Lung (tissue), 13 donors: Measurements from ENCODE around the gene SPDYC. TPM values are rescaled to one million over a fixed set of nuclear protein-coding genes. Genes with fewer than 3 reads are reported as not detected.

Experiments used
- ATAC-seq: fragments of 200-7000 bp; cut with Tn5 transposase; one replicate; pipeline ENCODE4 v1.9.1; 2020; ENCODE audit warnings: moderate number of reproducible peaks; ENCODE audit not compliant: insufficient read depth, low FRiP score
- DNase-seq, 3 donors: peaks; one replicate each; pipeline ENCODE4 v3.0.0-alpha.2; 2013 to 2017
- H3K27ac ChIP-seq, 2 donors: one replicate each; pipeline ENCODE4 v1.5.1; 2013; ENCODE audit warnings: mild to moderate bottlenecking in 2 of 2, moderate library complexity in 2 of 2, control low read depth in 1 of 2, inconsistent platforms in 1 of 2, low read depth in 1 of 2, low read length in 1 of 2
- H3K27me3 ChIP-seq, 3 donors: one replicate each; pipeline ENCODE4 v1.5.1; 2013; ENCODE audit warnings: low read length in 2 of 3; ENCODE audit not compliant: control insufficient read depth in 3 of 3, insufficient read depth in 3 of 3
- H3K36me3 ChIP-seq, 4 donors: one replicate each; pipeline ENCODE4 v1.5.1; 2013; ENCODE audit warnings: low read length in 4 of 4, mild to moderate bottlenecking in 1 of 4, moderate library complexity in 1 of 4; ENCODE audit not compliant: control insufficient read depth in 4 of 4, insufficient read depth in 4 of 4
- H3K4me1 ChIP-seq, 5 donors: one replicate each; pipeline ENCODE4 v1.5.1; 2013; ENCODE audit warnings: low read length in 5 of 5, mild to moderate bottlenecking in 2 of 5, moderate library complexity in 1 of 5; ENCODE audit not compliant: control insufficient read depth in 5 of 5, insufficient read depth in 5 of 5
- H3K4me3 ChIP-seq: one replicate; pipeline ENCODE4 v1.5.1; 2013; ENCODE audit warnings: mild to moderate bottlenecking, control low read depth, moderate library complexity
- H3K9ac ChIP-seq, 2 donors: one replicate each; pipeline ENCODE4 v1.5.1; 2013; ENCODE audit warnings: low read length in 2 of 2, control low read depth in 1 of 2; ENCODE audit not compliant: insufficient read depth in 1 of 2
- H3K9me3 ChIP-seq, 4 donors: one replicate each; pipeline ENCODE4 v1.5.1; 2013; ENCODE audit warnings: low read length in 3 of 4, mild to moderate bottlenecking in 1 of 4, moderate library complexity in 1 of 4; ENCODE audit not compliant: control insufficient read depth in 4 of 4, insufficient read depth in 3 of 4
- WGBS, 2 donors: extraction: QIAGEN DNeasy Blood & Tissue Kit; methylation state at CpG; one replicate each; pipeline ENCODE4 v1.1.7; 2013; 5-methylcytosine and 5-hydroxymethylcytosine counted together
- polyA plus RNA-seq, 2 donors: library from polyadenylated mRNA; stranded (reverse); fragments of 200-250 nt; gene quantifications; one replicate each; pipeline ENCODE4 v1.2.1, GENCODE V29; 2013
- small RNA-seq: library from RNA; depleted of rRNA; stranded (forward); fragments of <200 nt; gene quantifications from one replicate; pipeline ENCODE3, GENCODE V24; 2014; ENCODE audit warnings: low replicate concordance
- total RNA-seq, 2 donors: library from RNA; depleted of rRNA in 1 of 2; stranded (reverse); fragments of >200 nt in 1 of 2; gene quantifications; one replicate each; pipeline ENCODE4 v1.2.1, GENCODE V29; 2014 to 2021
- TF ChIP-seq, protein P1 (sequence below): IDR thresholded peaks from 2 replicates; pipeline ENCODE4 v1.5.1; 2012; ENCODE audit warnings: mild to moderate bottlenecking; ENCODE audit errors: control extremely low read depth, extremely low read depth
- donor health status: control.
- donor health status: control.
- donor health status: Bipolar disorder and iron deficiency.
- donor health status: healthy.
- donor health status: DM: yes; HTN: yes; CAD: no.

SPDYC gene
- total and polyA plus RNA-seq, 4 donors, result not detected

GRCh38 chr11:65218446-65218845, 48.4 kb downstream of the SPDYC start:
- H3K4me3 ChIP-seq, result no peak overlapping the region
- no peak overlapping the region for H3K9ac ChIP-seq
- H3K9me3 ChIP-seq, result no peaks in the 10 kb centered on the region
- 89% methylated on average over 9 of the region's 9 CpGs for WGBS, 2 donors
- H3K27ac ChIP-seq, result no peak overlapping the region
- peaks cover 0 to 4% (median 0%) of the 10 kb centered on the region in 5 donors for H3K4me1 ChIP-seq
- TF ChIP-seq, protein P1, sequence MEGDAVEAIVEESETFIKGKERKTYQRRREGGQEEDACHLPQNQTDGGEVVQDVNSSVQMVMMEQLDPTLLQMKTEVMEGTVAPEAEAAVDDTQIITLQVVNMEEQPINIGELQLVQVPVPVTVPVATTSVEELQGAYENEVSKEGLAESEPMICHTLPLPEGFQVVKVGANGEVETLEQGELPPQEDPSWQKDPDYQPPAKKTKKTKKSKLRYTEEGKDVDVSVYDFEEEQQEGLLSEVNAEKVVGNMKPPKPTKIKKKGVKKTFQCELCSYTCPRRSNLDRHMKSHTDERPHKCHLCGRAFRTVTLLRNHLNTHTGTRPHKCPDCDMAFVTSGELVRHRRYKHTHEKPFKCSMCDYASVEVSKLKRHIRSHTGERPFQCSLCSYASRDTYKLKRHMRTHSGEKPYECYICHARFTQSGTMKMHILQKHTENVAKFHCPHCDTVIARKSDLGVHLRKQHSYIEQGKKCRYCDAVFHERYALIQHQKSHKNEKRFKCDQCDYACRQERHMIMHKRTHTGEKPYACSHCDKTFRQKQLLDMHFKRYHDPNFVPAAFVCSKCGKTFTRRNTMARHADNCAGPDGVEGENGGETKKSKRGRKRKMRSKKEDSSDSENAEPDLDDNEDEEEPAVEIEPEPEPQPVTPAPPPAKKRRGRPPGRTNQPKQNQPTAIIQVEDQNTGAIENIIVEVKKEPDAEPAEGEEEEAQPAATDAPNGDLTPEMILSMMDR, result no peak
- no peaks in the 10 kb centered on the region for H3K27me3 ChIP-seq
- DNase-seq (no peak), ATAC-seq (no peak)
- peaks cover 0 to 2% (median 0%) of the 10 kb centered on the region in 4 donors for H3K36me3 ChIP-seq

GRCh38 chr11:65219930-65220213, 49.8 kb downstream of the SPDYC start:
- H3K27me3 ChIP-seq, result no peaks in the 10 kb centered on the region
- H3K9ac ChIP-seq, result no peak overlapping the region
- TF ChIP-seq, protein P1, result no peak
- ATAC-seq (no peak), DNase-seq (no peak)
- 55 to 69% methylated on average over 3 of the region's 3 CpGs for WGBS, 2 donors
- no peaks in the 10 kb centered on the region for H3K9me3 ChIP-seq
- H3K4me1 ChIP-seq, result peaks cover 0 to 4% (median 0%) of the 10 kb centered on the region in 5 donors
- H3K27ac ChIP-seq, result no peak overlapping the region
- peaks cover 0 to 4% (median 0%) of the 10 kb centered on the region in 4 donors for H3K36me3 ChIP-seq
- H3K4me3 ChIP-seq, result no peak overlapping the region

- TF ChIP-seq, protein P1, result no peak
- peaks cover 0 to 13% (median 3%) of the 10 kb centered on the region in 5 donors for H3K4me1 ChIP-seq
- no peaks in the 10 kb centered on the region for H3K9me3 ChIP-seq
- H3K36me3 ChIP-seq, result peaks cover 0 to 4% (median 0%) of the 10 kb centered on the region in 4 donors
- WGBS, 2 donors, result 94 to 97% methylated on average over 10 of the region's 10 CpGs
- no peak overlapping the region for H3K4me3 ChIP-seq
- peaks cover 0 to 2% (median 0%) of the 10 kb centered on the region in 3 donors for H3K27me3 ChIP-seq
- no peak for DNase-seq
- no peak overlapping the region for H3K9ac ChIP-seq
- ATAC-seq, result no peak
- no peak overlapping the region for H3K27ac ChIP-seq
These were observed 51.0 kb downstream of the SPDYC start for GRCh38 chr11:65221026-65221425.

Small RNAs within 50 kb of the gene (small RNA-seq; reads per million reads assigned to genes)
- gene HIGD1AP10 (not detected), gene PDCL2P2 (not detected), gene RNU2-23P (1.0 reads per million, percentile 81 among the genes with 10 or more reads in this experiment)

Other genes starting within 250 kb of the SPDYC start
- gene PPP2R5B, start 245.5 kb upstream of the SPDYC start, total RNA-seq, result 10 to 100 TPM in 1 of 2 donors, 1 to 10 TPM in 1; 9.8 to 27.8 TPM
- 10 to 100 TPM; 14.4 to 20.2 TPM for gene PPP2R5B, start 245.5 kb upstream of the SPDYC start, polyA plus RNA-seq
- gene GPHA2, start 234.3 kb upstream of the SPDYC start, total RNA-seq, result not detected
- under 1 TPM in 1 of 2 donors, not detected in 1; 0.19 TPM for gene GPHA2, start 234.3 kb upstream of the SPDYC start, polyA plus RNA-seq
- under 1 TPM in 1 of 2 donors, not detected in 1; 0.55 TPM for gene MAJIN, start 198.1 kb upstream of the SPDYC start, total RNA-seq
- gene MAJIN, start 198.1 kb upstream of the SPDYC start, polyA plus RNA-seq, result under 1 TPM; 0.24 to 0.39 TPM
- gene BATF2, start 173.3 kb upstream of the SPDYC start, total RNA-seq, result 1 to 10 TPM; 2.9 to 6.3 TPM
- 1 to 10 TPM; 3.7 to 7.4 TPM for gene BATF2, start 173.3 kb upstream of the SPDYC start, polyA plus RNA-seq
- 10 to 100 TPM; 37.4 to 95.4 TPM for gene ARL2, start 156.1 kb upstream of the SPDYC start, total RNA-seq
- gene ARL2, start 156.1 kb upstream of the SPDYC start, polyA plus RNA-seq, result 100 to 1,000 TPM in 1 of 2 donors, 10 to 100 TPM in 1; 92.5 to 127 TPM
- 10 to 100 TPM; 16.2 to 28.4 TPM for gene SNX15, start 142.8 kb upstream of the SPDYC start, total RNA-seq
- 10 to 100 TPM; 18.4 to 19.4 TPM for gene SNX15, start 142.8 kb upstream of the SPDYC start, polyA plus RNA-seq
- 10 to 100 TPM in 1 of 2 donors, 1 to 10 TPM in 1; 5.1 to 17.6 TPM for gene SAC3D1, start 129.0 kb upstream of the SPDYC start, total RNA-seq
- gene SAC3D1, start 129.0 kb upstream of the SPDYC start, polyA plus RNA-seq, result 10 to 100 TPM; 12.7 to 15.9 TPM
- gene NAALADL1, start 111.7 kb upstream of the SPDYC start, total RNA-seq, result 10 to 100 TPM; 12.4 to 22.0 TPM
- gene NAALADL1, start 111.7 kb upstream of the SPDYC start, polyA plus RNA-seq, result 10 to 100 TPM in 1 of 2 donors, 1 to 10 TPM in 1; 7.4 to 14.0 TPM
- gene CDCA5, start 86.2 kb upstream of the SPDYC start, total RNA-seq, result 1 to 10 TPM; 2.2 to 2.7 TPM
- 1 to 10 TPM; 1.8 to 2.1 TPM for gene CDCA5, start 86.2 kb upstream of the SPDYC start, polyA plus RNA-seq
- 10 to 100 TPM; 34.5 to 35.4 TPM for gene ZFPL1, start 86.0 kb upstream of the SPDYC start, total RNA-seq
- gene ZFPL1, start 86.0 kb upstream of the SPDYC start, polyA plus RNA-seq, result 10 to 100 TPM; 35.1 to 45.8 TPM
- gene VPS51, start 74.0 kb upstream of the SPDYC start, total RNA-seq, result 100 to 1,000 TPM; 128 to 164 TPM
- 100 to 1,000 TPM in 1 of 2 donors, 10 to 100 TPM in 1; 69.6 to 120 TPM for gene VPS51, start 74.0 kb upstream of the SPDYC start, polyA plus RNA-seq
- 10 to 100 TPM; 41.0 to 68.4 TPM for gene TM7SF2, start 58.4 kb upstream of the SPDYC start, total RNA-seq
- 10 to 100 TPM; 30.3 to 82.7 TPM for gene TM7SF2, start 58.4 kb upstream of the SPDYC start, polyA plus RNA-seq
- 10 to 100 TPM in 1 of 2 donors, 1 to 10 TPM in 1; 6.3 to 19.6 TPM for gene ZNHIT2, start 52.5 kb upstream of the SPDYC start, total RNA-seq
- 10 to 100 TPM; 19.3 to 23.7 TPM for gene ZNHIT2, start 52.5 kb upstream of the SPDYC start, polyA plus RNA-seq
- 100 to 1,000 TPM; 334 to 904 TPM for gene FAU, start 48.1 kb upstream of the SPDYC start, total RNA-seq
- gene FAU, start 48.1 kb upstream of the SPDYC start, polyA plus RNA-seq, result 1,000 to 10,000 TPM; 1,051 to 1,580 TPM
- gene MRPL49, start 47.9 kb upstream of the SPDYC start, total RNA-seq, result 10 to 100 TPM; 35.6 to 44.3 TPM
- 10 to 100 TPM; 26.3 to 57.2 TPM for gene MRPL49, start 47.9 kb upstream of the SPDYC start, polyA plus RNA-seq
- 10 to 100 TPM; 38.8 to 80.7 TPM for gene SYVN1, start 35.7 kb upstream of the SPDYC start, total RNA-seq
- gene SYVN1, start 35.7 kb upstream of the SPDYC start, polyA plus RNA-seq, result 10 to 100 TPM; 31.6 to 36.5 TPM
- gene CAPN1, start 11.7 kb downstream of the SPDYC start, total RNA-seq, result 100 to 1,000 TPM; 106 to 265 TPM
- gene CAPN1, start 11.7 kb downstream of the SPDYC start, polyA plus RNA-seq, result 100 to 1,000 TPM; 128 to 144 TPM
- 10 to 100 TPM in 1 of 2 donors, 1 to 10 TPM in 1; 9.7 to 14.2 TPM for gene POLA2, start 91.7 kb downstream of the SPDYC start, total RNA-seq
- gene POLA2, start 91.7 kb downstream of the SPDYC start, polyA plus RNA-seq, result 1 to 10 TPM; 4.5 to 9.2 TPM
- gene CDC42EP2, start 144.6 kb downstream of the SPDYC start, total RNA-seq, result 10 to 100 TPM in 1 of 2 donors, 1 to 10 TPM in 1; 9.2 to 28.9 TPM
- 10 to 100 TPM; 23.4 to 35.0 TPM for gene CDC42EP2, start 144.6 kb downstream of the SPDYC start, polyA plus RNA-seq
- 10 to 100 TPM; 44.6 to 53.2 TPM for gene DPF2, start 163.6 kb downstream of the SPDYC start, total RNA-seq
- gene DPF2, start 163.6 kb downstream of the SPDYC start, polyA plus RNA-seq, result 10 to 100 TPM; 21.5 to 25.0 TPM
- gene TIGD3, start 184.5 kb downstream of the SPDYC start, total RNA-seq, result under 1 TPM in 1 of 2 donors, not detected in 1; 0.21 TPM
- under 1 TPM; 0.24 to 0.27 TPM for gene TIGD3, start 184.5 kb downstream of the SPDYC start, polyA plus RNA-seq
- gene SLC25A45, start 212.4 kb downstream of the SPDYC start, total RNA-seq, result 10 to 100 TPM in 1 of 2 donors, 1 to 10 TPM in 1; 7.3 to 15.6 TPM
- 1 to 10 TPM; 5.5 to 9.0 TPM for gene SLC25A45, start 212.4 kb downstream of the SPDYC start, polyA plus RNA-seq
- gene FRMD8, start 216.4 kb downstream of the SPDYC start, total RNA-seq, result 10 to 100 TPM; 18.5 to 39.9 TPM
- gene FRMD8, start 216.4 kb downstream of the SPDYC start, polyA plus RNA-seq, result 10 to 100 TPM; 15.8 to 25.7 TPM